Neural progenitor cell (in vitro differentiated cells): ENCODE measurements around the gene LRIG3.

Experiments used
- EZH2phosphoT487 ChIP-seq: fragments of 200-600 bp; sonication (generic); IDR thresholded peaks from 2 replicates; pipeline ENCODE4 v1.6.1; 2017; ENCODE audit warnings: antibody characterized with exemption
- TF ChIP-seq, protein P1 (sequence below): fragments of 200-600 bp; sonication (generic); IDR thresholded peaks from 2 replicates; pipeline ENCODE4 v1.5.1; 2017; ENCODE audit warnings: antibody characterized with exemption, mild to moderate bottlenecking

DNA sequence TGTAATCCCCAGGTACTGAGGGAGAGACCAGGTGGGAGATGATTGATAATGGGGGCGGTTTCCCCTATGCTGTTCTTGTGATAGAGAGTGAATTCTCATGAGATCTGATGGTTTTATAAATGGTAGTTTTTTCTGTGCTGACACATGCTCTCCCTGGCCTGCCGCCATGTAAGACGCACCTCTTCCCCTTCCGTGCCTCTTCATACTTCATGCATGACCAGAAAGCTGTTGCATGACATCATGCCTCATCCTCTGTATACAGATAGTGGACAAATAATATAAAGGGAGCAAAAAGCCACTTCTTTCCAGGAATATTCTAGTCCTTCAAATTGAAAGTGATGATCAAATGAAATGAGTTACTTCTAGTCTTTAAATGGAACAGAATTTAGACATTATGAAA, 47.3 kb upstream of the LRIG3 start:
- TF ChIP-seq, protein P1, sequence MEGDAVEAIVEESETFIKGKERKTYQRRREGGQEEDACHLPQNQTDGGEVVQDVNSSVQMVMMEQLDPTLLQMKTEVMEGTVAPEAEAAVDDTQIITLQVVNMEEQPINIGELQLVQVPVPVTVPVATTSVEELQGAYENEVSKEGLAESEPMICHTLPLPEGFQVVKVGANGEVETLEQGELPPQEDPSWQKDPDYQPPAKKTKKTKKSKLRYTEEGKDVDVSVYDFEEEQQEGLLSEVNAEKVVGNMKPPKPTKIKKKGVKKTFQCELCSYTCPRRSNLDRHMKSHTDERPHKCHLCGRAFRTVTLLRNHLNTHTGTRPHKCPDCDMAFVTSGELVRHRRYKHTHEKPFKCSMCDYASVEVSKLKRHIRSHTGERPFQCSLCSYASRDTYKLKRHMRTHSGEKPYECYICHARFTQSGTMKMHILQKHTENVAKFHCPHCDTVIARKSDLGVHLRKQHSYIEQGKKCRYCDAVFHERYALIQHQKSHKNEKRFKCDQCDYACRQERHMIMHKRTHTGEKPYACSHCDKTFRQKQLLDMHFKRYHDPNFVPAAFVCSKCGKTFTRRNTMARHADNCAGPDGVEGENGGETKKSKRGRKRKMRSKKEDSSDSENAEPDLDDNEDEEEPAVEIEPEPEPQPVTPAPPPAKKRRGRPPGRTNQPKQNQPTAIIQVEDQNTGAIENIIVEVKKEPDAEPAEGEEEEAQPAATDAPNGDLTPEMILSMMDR, result no peak
- TF ChIP-seq EZH2phosphoT487, result no peak
